NCI-H2196 (cell line): ENCODE measurements around the gene HYI.

Source experiments
- DNase-seq: peaks from one replicate; lab custom pipeline; 2025; ENCODE audit not compliant: unreplicated experiment; lab: John Stamatoyannopoulos, UW

Gene HYI

DNA sequence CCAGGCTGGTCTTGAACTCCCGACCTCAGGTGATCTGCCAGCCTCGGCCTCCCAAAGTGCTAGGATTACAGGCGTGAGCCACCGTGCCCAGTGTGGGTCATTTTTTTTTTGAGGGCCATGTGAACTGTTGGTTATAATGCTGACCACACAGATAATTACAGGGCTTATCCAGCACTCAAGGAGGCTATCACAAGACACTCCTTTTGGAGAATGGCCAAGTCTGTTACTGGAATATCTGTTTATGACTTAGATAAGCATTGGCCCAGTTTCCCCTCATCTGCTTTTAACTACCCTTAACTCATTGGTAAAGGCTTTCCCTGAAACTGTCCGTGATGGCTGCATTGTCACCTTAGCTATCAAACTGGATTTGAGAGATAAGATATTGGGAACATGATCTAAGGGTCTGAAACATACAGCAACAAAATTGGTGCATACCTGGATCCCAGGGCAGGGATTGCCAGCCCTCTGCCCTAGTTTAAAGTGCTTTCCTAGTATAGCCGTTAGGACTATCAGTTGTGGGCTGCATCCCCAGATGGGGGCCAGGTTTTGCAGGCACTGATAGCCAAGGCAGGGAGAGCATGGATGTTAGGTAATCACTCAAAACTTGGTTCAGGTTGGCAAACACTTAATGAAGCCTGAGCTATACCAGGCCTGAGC lies 48.4 kb downstream of the HYI start:
- DNase-seq = peak; percentile 83

DNA sequence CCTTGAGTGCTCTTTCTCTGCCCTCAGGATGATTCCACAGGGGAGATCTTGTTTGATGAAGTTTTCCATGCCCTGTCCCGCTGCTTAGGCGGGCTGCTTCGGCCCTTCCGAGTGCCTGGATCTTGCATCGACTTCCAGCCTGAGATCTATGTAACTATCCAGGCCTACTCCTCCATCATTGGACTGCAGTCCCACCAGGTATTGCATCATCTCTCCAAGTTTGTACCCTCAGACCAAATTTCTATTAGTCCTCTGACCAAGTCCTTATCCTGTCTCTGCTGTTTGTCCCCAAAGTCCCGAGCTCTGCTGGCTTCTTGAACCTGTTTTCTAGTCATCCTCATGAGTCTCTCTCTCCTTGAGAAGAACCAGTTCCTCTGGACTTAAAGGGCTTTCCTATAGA lies 49.4 kb downstream of the HYI start:
- no peak for DNase-seq

DNA sequence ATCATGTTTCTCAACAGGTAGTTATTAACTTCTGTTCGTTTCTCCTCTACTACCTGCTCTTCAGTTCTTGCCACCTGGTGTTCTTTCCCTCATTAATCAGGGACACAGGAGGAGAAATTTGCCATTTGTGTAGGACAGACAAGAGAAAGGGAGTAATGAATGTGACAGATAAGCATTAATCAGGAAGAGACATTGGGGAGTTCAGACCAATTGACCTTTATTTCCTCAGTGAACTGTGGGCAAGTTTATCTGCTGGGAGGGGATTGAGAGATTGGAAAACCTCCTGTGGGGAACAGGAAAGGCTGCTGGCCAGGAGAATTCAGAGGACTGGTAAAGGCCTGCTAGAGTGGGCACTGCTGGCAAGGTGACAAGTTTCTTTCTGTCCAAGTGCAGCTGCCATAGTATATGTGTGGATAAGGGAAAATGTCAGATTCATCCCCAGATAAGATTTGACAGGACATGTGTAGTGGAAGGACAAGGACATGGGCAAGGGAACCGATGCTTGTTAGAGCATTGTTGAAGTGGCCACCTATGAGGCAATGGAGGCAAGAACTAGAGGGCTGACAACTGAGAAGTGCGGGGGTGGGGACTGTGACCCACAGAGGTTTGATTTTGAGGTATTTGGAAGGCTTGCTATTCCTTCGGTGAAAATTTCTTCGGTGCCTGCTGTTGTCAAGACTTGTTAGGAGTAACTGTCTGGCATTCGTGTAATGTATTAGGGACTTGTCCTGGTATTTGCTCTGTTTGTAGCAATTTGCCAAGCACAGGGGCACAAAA lies 51.5 kb downstream of the HYI start:
- no peak for DNase-seq
